ENCODE measurements around the gene TUBA1C.

- TF ChIP-seq POLR2A (conservative IDR thresholded peaks at IDR 0.05) (no peak), ETS1 (conservative IDR thresholded peaks at IDR 0.05; ENCODE audit: control insufficient read depth, low read depth, low read length) (no peak), MCM7 (IDR thresholded peaks at IDR 0.05) (no peak), SRSF3 (IDR thresholded peaks at IDR 0.05; ENCODE audit: insufficient read depth, low read length) (no peak), SIN3A (IDR thresholded peaks at IDR 0.05; ENCODE audit: borderline replicate concordance in 2 of 2, control insufficient read depth in 1 of 2, low read depth in 2 of 2, low read length in 2 of 2) (no peak), ZNF707 (CRISPR knock-in tag; conservative IDR thresholded peaks at IDR 0.05) (no peak), TBP (optimal IDR thresholded peaks at IDR 0.05; ENCODE audit: low read depth, low read length) (no peak), MAX (CRISPR knock-in tag; IDR thresholded peaks at IDR 0.05) (no peak), ZBTB17 (CRISPR knock-in tag; IDR thresholded peaks at IDR 0.05) (no peak), SREBF2 (CRISPR knock-in tag; IDR thresholded peaks at IDR 0.05) (no peak)
- TF ChIP-seq, protein P1, sequence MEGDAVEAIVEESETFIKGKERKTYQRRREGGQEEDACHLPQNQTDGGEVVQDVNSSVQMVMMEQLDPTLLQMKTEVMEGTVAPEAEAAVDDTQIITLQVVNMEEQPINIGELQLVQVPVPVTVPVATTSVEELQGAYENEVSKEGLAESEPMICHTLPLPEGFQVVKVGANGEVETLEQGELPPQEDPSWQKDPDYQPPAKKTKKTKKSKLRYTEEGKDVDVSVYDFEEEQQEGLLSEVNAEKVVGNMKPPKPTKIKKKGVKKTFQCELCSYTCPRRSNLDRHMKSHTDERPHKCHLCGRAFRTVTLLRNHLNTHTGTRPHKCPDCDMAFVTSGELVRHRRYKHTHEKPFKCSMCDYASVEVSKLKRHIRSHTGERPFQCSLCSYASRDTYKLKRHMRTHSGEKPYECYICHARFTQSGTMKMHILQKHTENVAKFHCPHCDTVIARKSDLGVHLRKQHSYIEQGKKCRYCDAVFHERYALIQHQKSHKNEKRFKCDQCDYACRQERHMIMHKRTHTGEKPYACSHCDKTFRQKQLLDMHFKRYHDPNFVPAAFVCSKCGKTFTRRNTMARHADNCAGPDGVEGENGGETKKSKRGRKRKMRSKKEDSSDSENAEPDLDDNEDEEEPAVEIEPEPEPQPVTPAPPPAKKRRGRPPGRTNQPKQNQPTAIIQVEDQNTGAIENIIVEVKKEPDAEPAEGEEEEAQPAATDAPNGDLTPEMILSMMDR (IDR thresholded peaks at IDR 0.05 in 2 of 3, conservative IDR thresholded peaks at IDR 0.05 in 1 of 3; ENCODE audit: insufficient read depth in 2 of 3, low read depth in 1 of 3, low read length in 3 of 3) = no peak
- TF ChIP-seq, protein P2, sequence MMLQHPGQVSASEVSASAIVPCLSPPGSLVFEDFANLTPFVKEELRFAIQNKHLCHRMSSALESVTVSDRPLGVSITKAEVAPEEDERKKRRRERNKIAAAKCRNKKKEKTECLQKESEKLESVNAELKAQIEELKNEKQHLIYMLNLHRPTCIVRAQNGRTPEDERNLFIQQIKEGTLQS (IDR thresholded peaks at IDR 0.05) = no peak
- TF ChIP-seq, protein P2 (CRISPR knock-in tag; conservative IDR thresholded peaks at IDR 0.05) = no peak
- TF ChIP-seq, protein P3, sequence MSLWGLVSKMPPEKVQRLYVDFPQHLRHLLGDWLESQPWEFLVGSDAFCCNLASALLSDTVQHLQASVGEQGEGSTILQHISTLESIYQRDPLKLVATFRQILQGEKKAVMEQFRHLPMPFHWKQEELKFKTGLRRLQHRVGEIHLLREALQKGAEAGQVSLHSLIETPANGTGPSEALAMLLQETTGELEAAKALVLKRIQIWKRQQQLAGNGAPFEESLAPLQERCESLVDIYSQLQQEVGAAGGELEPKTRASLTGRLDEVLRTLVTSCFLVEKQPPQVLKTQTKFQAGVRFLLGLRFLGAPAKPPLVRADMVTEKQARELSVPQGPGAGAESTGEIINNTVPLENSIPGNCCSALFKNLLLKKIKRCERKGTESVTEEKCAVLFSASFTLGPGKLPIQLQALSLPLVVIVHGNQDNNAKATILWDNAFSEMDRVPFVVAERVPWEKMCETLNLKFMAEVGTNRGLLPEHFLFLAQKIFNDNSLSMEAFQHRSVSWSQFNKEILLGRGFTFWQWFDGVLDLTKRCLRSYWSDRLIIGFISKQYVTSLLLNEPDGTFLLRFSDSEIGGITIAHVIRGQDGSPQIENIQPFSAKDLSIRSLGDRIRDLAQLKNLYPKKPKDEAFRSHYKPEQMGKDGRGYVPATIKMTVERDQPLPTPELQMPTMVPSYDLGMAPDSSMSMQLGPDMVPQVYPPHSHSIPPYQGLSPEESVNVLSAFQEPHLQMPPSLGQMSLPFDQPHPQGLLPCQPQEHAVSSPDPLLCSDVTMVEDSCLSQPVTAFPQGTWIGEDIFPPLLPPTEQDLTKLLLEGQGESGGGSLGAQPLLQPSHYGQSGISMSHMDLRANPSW (CRISPR knock-in tag; IDR thresholded peaks at IDR 0.05) = no peak
- TF ChIP-seq, protein P4, sequence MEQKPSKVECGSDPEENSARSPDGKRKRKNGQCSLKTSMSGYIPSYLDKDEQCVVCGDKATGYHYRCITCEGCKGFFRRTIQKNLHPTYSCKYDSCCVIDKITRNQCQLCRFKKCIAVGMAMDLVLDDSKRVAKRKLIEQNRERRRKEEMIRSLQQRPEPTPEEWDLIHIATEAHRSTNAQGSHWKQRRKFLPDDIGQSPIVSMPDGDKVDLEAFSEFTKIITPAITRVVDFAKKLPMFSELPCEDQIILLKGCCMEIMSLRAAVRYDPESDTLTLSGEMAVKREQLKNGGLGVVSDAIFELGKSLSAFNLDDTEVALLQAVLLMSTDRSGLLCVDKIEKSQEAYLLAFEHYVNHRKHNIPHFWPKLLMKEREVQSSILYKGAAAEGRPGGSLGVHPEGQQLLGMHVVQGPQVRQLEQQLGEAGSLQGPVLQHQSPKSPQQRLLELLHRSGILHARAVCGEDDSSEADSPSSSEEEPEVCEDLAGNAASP (IDR thresholded peaks at IDR 0.05) = no peak
Measured at GRCh38 chr12:49230805-49231194, 34.1 kb upstream of the TUBA1C start.

All from K562 (cell line).